T47D (cell line): Measurements from ENCODE around the gene CTNNA2.

Experiments used
- DNase-seq, 2 experiments: peaks; one replicate each; pipeline versions ENCODE4 v3.0.0 to v3.0.0-alpha.2; 2011 to 2012; ENCODE audit warnings: low read depth in 1 of 2, low spot score in 1 of 2
- JUND ChIP-seq: IDR thresholded peaks from 2 replicates; pipeline ENCODE4 v1.6.1; 2012; ENCODE audit warnings: low read depth
- in situ Hi-C: cut with HindIII; loops from 2 replicates; pipeline ENCODE4 v1.10.0; 2016; ENCODE audit warnings: low sequenced_read_pairs, low pct_unique_long_range_greater_than_20kb

CTNNA2 gene

DNA sequence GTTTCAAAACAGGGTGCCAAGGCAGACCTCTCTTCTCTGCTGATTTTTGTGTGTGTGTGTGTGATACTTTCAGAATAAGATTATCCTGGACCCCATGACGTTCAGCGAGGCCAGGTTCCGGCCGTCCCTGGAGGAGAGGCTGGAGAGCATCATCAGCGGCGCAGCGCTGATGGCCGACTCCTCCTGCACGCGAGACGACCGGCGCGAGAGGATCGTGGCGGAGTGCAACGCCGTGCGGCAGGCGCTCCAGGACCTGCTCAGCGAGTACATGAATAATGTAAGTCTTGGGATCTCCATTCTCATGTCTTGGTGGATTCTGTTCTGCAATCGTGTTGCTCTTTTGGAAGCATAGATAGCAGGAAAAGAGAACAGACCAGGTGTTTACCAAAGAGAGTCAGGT is 396.7 kb downstream of the CTNNA2 start:
- TF ChIP-seq JUND, result no peak
- DNase-seq, result peak in 1 of 2 experiments; percentile 13
- in situ Hi-C loops, result no loop called here

DNA sequence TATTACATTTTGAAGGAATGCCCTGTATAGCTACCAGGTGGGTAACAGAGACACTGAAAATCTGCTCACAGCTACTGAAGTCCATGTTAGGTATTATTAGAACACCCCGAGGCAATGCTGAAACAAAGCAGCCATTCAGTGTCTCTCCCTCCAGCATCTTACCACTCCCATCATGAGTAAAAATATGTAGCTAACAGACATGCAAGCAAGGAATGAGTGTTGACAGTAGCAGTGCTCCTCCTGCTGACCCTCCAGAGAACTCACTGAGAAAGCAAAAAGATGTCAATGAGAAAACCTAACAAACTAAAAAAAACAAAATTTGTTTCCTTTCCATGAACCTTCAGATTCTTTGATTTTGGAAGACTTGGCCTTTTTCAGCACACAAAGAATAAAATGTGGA is 397.8 kb downstream of the CTNNA2 start:
- DNase-seq, result no peak
- in situ Hi-C loops, result no loop called here
- TF ChIP-seq JUND, result no peak

DNA sequence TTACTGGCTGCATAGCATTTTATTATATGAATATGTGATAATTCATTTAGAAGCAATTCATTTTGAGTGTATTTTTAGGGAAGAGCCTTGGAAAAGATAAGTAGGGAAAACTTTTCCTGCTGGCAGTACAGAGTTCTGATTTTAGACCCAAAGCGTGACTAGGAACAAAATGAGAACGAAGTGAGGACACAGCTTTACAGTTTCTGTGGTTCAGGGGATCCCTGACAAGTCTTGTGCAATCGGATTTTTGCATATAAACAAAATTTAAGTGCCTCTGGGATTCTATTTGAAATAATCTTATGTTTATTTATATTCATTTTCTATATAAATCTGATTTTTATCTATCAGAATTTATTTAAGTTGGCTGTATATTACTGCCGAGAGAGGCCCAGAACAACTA is 402.6 kb downstream of the CTNNA2 start:
- in situ Hi-C loops, result no loop called here
- TF ChIP-seq JUND, result no peak
- no peak for DNase-seq

DNA sequence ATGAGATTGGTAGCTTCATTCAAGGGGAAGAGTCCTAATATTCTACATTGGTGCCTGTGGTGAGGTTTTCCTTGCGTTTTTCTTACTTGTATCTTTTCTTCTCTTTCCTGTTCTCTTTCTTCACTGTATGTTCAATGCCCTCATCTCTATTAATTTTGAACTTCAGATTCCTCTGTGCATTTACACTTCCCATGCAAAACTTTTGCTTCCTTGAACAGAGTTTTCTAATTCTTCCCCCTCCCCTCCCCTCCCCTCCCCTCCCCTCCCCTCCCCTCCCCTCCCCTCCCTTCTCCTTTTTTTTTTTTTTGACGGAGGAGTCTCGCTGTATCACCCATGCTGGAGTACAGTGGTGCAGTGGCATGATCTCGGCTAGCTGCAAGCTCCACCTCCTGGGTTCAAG is 403.4 kb downstream of the CTNNA2 start:
- DNase-seq, result no peak
- in situ Hi-C loops, result no loop called here
- TF ChIP-seq JUND, result no peak

DNA sequence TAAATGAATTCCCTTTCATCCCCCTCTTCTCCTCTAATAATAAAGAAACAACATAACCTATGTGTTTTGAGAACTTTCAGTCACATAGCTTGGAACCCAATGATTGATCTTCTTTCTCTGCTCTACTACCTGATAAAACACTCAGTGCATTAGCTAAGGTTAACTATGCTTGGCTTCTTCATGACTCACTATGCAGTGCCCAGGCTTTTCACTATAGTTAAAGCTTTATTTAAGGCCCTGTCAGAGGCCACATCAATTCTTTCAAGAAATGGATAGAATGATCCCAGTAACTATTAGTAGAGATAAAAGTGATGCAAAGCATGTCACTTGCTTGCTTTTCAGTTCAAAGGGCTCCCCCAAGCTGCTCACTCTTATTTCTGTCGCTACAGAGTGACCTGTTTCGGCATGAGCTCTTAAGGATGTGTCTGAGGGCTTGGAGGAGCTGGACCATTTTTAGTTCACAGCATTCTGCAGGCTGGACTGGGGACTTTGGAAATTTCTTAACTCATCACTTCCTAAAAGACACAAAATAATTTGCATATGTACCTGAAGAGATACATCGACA is 407.7 kb downstream of the CTNNA2 start:
- TF ChIP-seq JUND, result no peak
- no peak for DNase-seq
- in situ Hi-C loops, result no loop called here

DNA sequence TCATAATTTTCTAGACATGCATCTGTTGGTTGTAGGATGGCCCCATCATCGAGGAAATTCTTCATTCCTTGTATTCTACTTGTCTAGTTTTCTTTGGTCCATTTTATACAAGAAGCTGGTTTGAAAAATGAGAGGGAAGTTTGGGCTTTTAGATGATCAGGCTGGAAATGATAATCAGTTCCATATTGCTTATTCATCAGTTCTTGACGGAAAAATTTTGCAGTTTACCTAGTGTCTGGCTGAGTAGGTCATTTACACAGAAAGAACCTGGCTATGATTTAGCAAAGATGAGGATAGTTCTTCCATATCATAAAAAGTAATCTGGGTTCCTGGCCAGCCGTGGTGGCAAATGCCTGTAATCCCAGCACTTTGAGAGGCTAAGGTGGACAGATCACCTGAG is 416.8 kb downstream of the CTNNA2 start:
- TF ChIP-seq JUND, result no peak
- no peak for DNase-seq

DNA sequence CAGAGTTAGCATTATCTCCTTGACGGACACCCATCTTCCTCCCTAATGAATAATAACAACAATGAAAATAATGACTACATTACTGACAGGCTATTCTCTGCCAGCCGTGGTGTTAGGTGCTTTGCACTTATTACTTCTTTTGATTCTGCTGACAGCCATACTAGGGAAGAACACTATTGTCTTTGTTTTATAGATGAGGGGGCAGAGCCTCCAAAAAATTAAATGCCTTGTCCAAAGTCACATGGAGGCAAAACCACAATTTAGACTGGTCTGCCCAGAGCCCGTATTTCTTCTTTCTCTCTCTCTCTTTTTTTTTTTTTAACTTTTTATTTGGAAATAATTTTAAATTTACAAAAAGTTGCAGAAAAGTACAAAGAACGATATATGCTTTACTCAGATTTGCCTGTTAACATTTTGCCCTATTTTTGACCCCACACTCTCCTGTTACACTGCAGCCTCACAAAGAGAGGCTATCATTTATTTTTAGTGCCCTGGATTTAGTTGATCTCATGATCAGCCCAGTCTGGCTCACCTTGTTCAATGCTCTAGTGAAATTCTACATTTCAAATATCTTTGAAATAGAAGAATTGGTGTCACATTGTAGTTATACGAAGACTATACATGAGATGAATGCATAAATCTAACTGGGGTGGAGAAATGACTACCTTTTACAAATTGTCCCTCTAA is 422.3 kb downstream of the CTNNA2 start:
- DNase-seq, result no peak
- no peak for TF ChIP-seq JUND
- in situ Hi-C loops, result no loop called here

More for the DNA sequence above, 416.8 kb downstream of the CTNNA2 start:
- in situ Hi-C loops, result no loop called here

DNA sequence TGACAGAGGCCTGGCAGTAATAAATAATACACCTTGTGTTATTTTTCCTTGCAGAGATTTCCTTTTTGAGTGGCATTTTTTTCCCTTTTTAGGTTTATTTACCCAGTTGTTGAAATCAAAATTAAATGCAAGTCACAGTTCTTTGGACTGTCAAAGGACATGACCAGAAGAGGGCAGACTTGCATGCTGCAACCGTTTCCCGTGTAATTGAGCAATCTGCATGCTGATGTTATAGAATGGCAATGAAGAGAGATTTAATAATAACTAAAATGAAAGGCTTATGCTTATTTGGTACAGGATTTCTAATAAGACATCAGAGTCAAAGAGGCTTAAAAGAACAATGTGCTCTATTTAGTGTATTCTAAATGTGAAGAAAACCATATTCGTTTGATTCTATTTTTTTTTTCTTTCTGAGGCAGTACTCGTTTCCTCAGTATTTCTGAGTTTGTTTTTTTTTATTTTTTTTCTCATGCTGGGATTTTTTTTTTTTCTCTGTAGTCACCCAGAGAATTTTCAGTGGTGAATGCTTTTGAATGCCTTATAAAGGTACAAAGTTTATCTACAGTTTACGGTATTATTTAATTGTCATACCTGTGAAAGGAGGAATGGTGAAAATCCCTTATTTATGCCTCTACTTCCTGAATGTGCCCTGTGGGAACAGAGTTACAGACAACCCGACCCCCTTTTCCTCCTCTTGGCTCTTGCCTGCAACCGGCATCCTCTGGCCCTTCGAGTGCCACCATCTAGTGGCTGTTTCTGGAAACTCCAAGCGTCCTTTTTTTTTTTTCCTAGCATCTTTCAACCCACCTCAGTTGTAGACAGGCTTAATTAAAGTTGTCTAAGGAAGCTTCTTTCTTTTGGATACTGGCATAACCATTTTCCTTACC is 423.2 kb downstream of the CTNNA2 start:
- TF ChIP-seq JUND, result no peak
- in situ Hi-C loops, result no loop called here
- DNase-seq, result peak in 1 of 2 experiments; percentile 59

DNA sequence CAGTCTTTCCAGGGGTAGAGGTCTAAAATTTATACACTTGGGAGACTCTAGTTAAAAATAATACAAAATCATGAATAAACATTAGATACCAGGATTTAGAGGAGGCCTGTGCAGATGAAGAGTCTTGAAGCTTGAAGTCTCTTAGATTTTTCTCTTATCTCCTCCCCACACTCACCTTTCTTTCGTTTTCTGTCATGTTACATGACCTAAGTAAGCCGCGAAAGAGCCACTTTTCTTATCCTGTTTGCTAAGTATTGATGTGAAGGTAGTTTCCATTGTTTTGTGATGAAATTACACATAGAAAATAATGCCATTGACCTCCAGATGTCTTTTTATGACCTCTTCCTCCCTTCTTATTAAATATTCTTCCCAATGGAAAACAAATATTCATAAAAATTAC is 423.9 kb downstream of the CTNNA2 start:
- in situ Hi-C loops, result no loop called here
- no peak for DNase-seq
- no peak for TF ChIP-seq JUND

DNA sequence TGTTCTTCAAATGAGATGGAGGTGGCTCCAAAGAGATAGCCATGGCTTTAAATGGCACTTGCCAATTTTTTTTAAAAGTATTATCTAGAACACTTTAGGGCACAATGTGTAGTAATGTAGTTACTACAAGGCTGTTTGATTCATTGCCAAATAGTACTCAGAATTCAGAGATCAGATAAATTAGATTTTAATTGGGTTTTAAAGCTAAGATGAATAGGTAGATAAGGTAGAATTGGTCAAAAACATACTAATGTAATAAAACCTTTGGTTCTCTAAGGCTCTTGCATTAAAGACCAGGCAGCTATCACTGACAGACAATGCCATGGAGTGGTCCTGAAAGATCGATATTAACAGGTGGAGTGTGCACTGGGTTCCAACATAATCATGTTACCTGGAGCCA is 425.8 kb downstream of the CTNNA2 start:
- in situ Hi-C loops, result no loop called here
- TF ChIP-seq JUND, result no peak
- DNase-seq, result no peak

DNA sequence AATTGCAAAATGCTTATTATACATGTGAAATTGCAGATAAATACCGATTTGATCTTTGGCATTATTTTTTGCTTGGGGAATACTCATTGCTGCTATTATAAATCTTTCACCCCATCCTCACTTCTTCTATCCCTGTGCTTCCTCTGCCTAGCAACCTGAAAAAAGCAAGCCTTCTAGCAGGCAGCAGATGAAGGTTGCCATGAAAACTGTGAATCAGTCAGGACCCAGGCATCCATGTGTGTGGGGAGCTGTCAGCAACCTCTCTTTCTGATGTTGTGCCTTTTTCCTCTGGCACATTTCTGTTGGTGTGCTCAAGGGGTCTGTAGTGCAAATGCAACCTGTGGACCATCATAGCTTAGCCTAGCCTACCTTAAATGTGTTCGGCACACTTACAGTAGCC is 427.5 kb downstream of the CTNNA2 start:
- no peak for DNase-seq
- no peak for TF ChIP-seq JUND
- in situ Hi-C loops, result no loop called here

DNA sequence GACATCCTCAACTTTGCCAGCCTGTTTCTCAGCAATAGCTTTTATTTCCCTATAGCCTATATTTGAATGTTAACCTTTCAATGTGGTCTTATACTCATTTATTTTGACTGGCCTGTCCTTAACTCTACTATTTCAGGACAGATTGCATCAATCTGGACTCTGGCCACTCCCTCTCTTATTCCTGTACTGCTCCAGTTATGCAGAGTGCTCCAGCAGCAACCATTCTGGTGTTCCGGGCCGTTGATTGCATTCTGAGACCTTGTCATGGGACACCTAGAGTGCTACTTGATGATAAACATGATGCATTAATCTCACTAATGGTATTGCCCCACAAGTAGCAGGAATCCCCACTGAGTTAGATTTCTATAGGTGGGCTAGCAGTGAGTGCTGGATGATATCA is 428.3 kb downstream of the CTNNA2 start:
- in situ Hi-C loops, result no loop called here
- TF ChIP-seq JUND, result no peak
- no peak for DNase-seq

DNA sequence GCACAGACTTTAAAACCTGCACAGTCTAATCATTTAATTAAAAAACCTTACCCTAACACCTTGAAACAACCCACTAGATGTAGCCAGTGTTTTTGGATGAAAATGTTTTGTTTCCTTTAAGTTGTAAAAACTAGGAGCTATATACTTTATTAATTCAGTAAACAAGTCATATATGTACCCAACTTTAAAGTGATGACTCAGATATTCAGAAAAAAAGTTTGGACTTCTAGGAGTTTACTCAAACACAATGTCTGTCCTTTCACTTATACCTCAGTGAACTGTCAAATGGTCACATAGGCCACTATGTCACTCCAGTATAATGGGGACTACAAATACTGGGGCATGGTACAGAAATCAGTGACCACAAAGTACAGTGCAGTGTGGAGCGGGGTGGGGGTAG is 431.4 kb downstream of the CTNNA2 start:
- no peak for TF ChIP-seq JUND
- in situ Hi-C loops, result no loop called here
- DNase-seq, result no peak
